H9 (cell line): ENCODE results near the gene SFXN5. TPM values are rescaled to one million over a fixed set of nuclear protein-coding genes. Genes with fewer than 3 reads are reported as not detected.

ENCODE experiments used
- DNase-seq: peaks from one replicate; pipeline ENCODE4 v3.0.0-alpha.2; 2017
- H2AFZ ChIP-seq: one replicate; pipeline ENCODE4 v1.6.1; 2013; ENCODE audit warnings: mild to moderate bottlenecking, low read length, control low read depth, moderate library complexity
- H2AK5ac ChIP-seq: 2 replicates; pipeline ENCODE4 v1.6.1; 2013; ENCODE audit warnings: low read length, control low read depth, mixed read lengths; ENCODE audit not compliant: insufficient read length
- H2BK120ac ChIP-seq: one replicate; pipeline ENCODE4 v1.6.1; 2013; ENCODE audit warnings: low read depth, mild to moderate bottlenecking, low read length, control low read depth, inconsistent platforms; ENCODE audit not compliant: poor library complexity, severe bottlenecking
- H2BK12ac ChIP-seq: 2 replicates; pipeline ENCODE4 v1.6.1; 2013; ENCODE audit warnings: low read length, control low read depth, mixed read lengths, low read depth; ENCODE audit not compliant: insufficient read length
- H2BK15ac ChIP-seq: 2 replicates; pipeline ENCODE4 v1.6.1; 2013; ENCODE audit warnings: low read depth, low read length, control low read depth
- H2BK20ac ChIP-seq: one replicate; pipeline ENCODE4 v1.6.1; 2013; ENCODE audit warnings: low read depth, mild to moderate bottlenecking, low read length, control low read depth, inconsistent platforms; ENCODE audit not compliant: poor library complexity, severe bottlenecking
- H2BK5ac ChIP-seq: 2 replicates; pipeline ENCODE4 v1.6.1; 2013; ENCODE audit warnings: low read length, control low read depth, mixed read lengths; ENCODE audit not compliant: insufficient read length
- H3K14ac ChIP-seq: 2 replicates; pipeline ENCODE4 v1.6.1; 2013; ENCODE audit warnings: low read length, control low read depth; ENCODE audit not compliant: insufficient read depth
- H3K18ac ChIP-seq: 2 replicates; pipeline ENCODE4 v1.6.1; 2013; ENCODE audit warnings: low read depth, mild to moderate bottlenecking, mixed read lengths, low read length, control low read depth; ENCODE audit not compliant: insufficient read length
- H3K23ac ChIP-seq: 2 replicates; pipeline ENCODE4 v1.6.1; 2013; ENCODE audit warnings: low read length, control low read depth, mixed read lengths, low read depth; ENCODE audit not compliant: insufficient read length
- H3K23me2 ChIP-seq: 2 replicates; pipeline ENCODE4 v1.6.1; 2013; ENCODE audit warnings: low read depth, mild to moderate bottlenecking, mixed read lengths, low read length, control low read depth; ENCODE audit not compliant: insufficient read length, poor library complexity, severe bottlenecking
- H3K27ac ChIP-seq: 2 replicates; pipeline ENCODE4 v1.5.1; 2013; ENCODE audit warnings: low read length, control low read depth, mixed read lengths, low read depth; ENCODE audit not compliant: insufficient read length
- H3K27me3 ChIP-seq: 2 replicates; pipeline ENCODE4 v1.6.1; 2013; ENCODE audit warnings: low read length, control low read depth, inconsistent platforms; ENCODE audit not compliant: insufficient read depth
- H3K4ac ChIP-seq: 2 replicates; pipeline ENCODE4 v1.6.1; 2013; ENCODE audit warnings: low read depth, mild to moderate bottlenecking, control low read depth, inconsistent platforms, low read length, moderate library complexity
- H3K4me1 ChIP-seq: 2 replicates; pipeline ENCODE4 v1.6.1; 2013; ENCODE audit warnings: low read length, control low read depth, inconsistent platforms; ENCODE audit not compliant: insufficient read depth
- H3K4me2 ChIP-seq: 2 replicates; pipeline ENCODE4 v1.6.1; 2013; ENCODE audit warnings: low read length, control low read depth, mixed read lengths; ENCODE audit not compliant: insufficient read length, insufficient read depth
- H3K56ac ChIP-seq: 2 replicates; pipeline ENCODE4 v1.6.1; 2013; ENCODE audit warnings: low read depth, mild to moderate bottlenecking, mixed read lengths, low read length, control low read depth; ENCODE audit not compliant: insufficient read length
- H3K79me1 ChIP-seq: 2 replicates; pipeline ENCODE4 v1.6.1; 2013; ENCODE audit warnings: low read depth, mild to moderate bottlenecking, moderate library complexity, low read length, control low read depth, inconsistent platforms; ENCODE audit not compliant: insufficient read depth, poor library complexity, severe bottlenecking
- H3K79me2 ChIP-seq: 2 replicates; pipeline ENCODE4 v1.6.1; 2013; ENCODE audit warnings: low read length, control low read depth, inconsistent platforms; ENCODE audit not compliant: insufficient read depth
- H3K9ac ChIP-seq: 2 replicates; pipeline ENCODE4 v1.6.1; 2013; ENCODE audit warnings: low read length, control low read depth, mixed read lengths; ENCODE audit not compliant: insufficient read length; ENCODE audit errors: extremely low read depth
- H3K9me3 ChIP-seq: one replicate; pipeline ENCODE4 v1.6.1; 2013; ENCODE audit warnings: low read depth, low read length, inconsistent platforms; ENCODE audit not compliant: control insufficient read depth
- H3T11ph ChIP-seq: one replicate; pipeline ENCODE4 v1.6.1; 2013; ENCODE audit warnings: mild to moderate bottlenecking, low read length, control low read depth, inconsistent platforms
- H4K20me1 ChIP-seq: one replicate; pipeline ENCODE4 v1.6.1; 2013; ENCODE audit not compliant: control insufficient read depth, insufficient read length, insufficient read depth
- H4K5ac ChIP-seq: 2 replicates; pipeline ENCODE4 v1.6.1; 2013; ENCODE audit warnings: low read depth, mild to moderate bottlenecking, mixed read lengths, low read length, control low read depth; ENCODE audit not compliant: insufficient read length
- H4K8ac ChIP-seq: replicated peaks from 2 replicates; pipeline ENCODE4 v1.6.1; 2013; ENCODE audit warnings: low read length, control low read depth, mixed read lengths, low read depth; ENCODE audit not compliant: insufficient read length
- H4K91ac ChIP-seq: 2 replicates; pipeline ENCODE4 v1.6.1; 2013; ENCODE audit warnings: low read depth, mild to moderate bottlenecking, moderate library complexity, mixed read lengths, low read length, control low read depth; ENCODE audit not compliant: insufficient read length
- H3K27ac Mint-ChIP-seq, 3 experiments: 2 replicates in 2 of 3; 3 replicates in 1 of 3; pipeline ENCODE4 v1.8.0; 2020 to 2021; ENCODE audit warnings: mixed read lengths in 3 of 3, mild to moderate bottlenecking in 1 of 3, moderate library complexity in 1 of 3
- H3K27me3 Mint-ChIP-seq: 2 replicates; pipeline ENCODE4 v1.8.0; 2021; ENCODE audit warnings: low read depth, mild to moderate bottlenecking, moderate library complexity, mixed read lengths
- H3K36me3 Mint-ChIP-seq, 3 experiments: 2 replicates in 2 of 3; 3 replicates in 1 of 3; pipeline ENCODE4 v1.8.0; 2020 to 2021; ENCODE audit warnings: low read depth in 3 of 3, mixed read lengths in 3 of 3; ENCODE audit not compliant: insufficient read depth in 1 of 3
- H3K4me1 Mint-ChIP-seq, 2 experiments: 2 replicates each; pipeline ENCODE4 v1.8.0; 2020; ENCODE audit warnings: mixed read lengths in 2 of 2
- H3K4me3 Mint-ChIP-seq, 2 experiments: 2 replicates in 1 of 2; 3 replicates in 1 of 2; pipeline ENCODE4 v1.8.0; 2020 to 2021; ENCODE audit warnings: mild to moderate bottlenecking in 2 of 2, mixed read lengths in 2 of 2, moderate library complexity in 1 of 2
- H3K9me3 Mint-ChIP-seq, 2 experiments: 2 replicates in 1 of 2; 3 replicates in 1 of 2; pipeline ENCODE4 v1.8.0; 2020; ENCODE audit warnings: mild to moderate bottlenecking in 2 of 2, mixed read lengths in 2 of 2, moderate library complexity in 1 of 2
- CTCF ChIP-seq: fragments of 200-600 bp; sonication (generic); conservative IDR thresholded peaks from 3 replicates; pipeline ENCODE4 v1.8.0; 2021; ENCODE audit warnings: antibody characterized with exemption, mild to moderate bottlenecking
- WGBS: extraction: QIAGEN DNeasy Blood & Tissue Kit; methylation state at CpG from one replicate; pipeline ENCODE4 v1.1.7; 2013; ENCODE audit warnings: missing lambda C conversion rate, low lambda C conversion rate, mixed read lengths; ENCODE audit not compliant: insufficient read length; ENCODE audit errors: extremely low coverage; 5-methylcytosine and 5-hydroxymethylcytosine counted together
- total RNA-seq: library from RNA; stranded (reverse); gene quantifications from 2 replicates; pipeline ENCODE4 v1.2.1, GENCODE V29; 2021

SFXN5 gene
- total RNA-seq, 1 experiment from 2014 or later, result 30.9 TPM

DNA sequence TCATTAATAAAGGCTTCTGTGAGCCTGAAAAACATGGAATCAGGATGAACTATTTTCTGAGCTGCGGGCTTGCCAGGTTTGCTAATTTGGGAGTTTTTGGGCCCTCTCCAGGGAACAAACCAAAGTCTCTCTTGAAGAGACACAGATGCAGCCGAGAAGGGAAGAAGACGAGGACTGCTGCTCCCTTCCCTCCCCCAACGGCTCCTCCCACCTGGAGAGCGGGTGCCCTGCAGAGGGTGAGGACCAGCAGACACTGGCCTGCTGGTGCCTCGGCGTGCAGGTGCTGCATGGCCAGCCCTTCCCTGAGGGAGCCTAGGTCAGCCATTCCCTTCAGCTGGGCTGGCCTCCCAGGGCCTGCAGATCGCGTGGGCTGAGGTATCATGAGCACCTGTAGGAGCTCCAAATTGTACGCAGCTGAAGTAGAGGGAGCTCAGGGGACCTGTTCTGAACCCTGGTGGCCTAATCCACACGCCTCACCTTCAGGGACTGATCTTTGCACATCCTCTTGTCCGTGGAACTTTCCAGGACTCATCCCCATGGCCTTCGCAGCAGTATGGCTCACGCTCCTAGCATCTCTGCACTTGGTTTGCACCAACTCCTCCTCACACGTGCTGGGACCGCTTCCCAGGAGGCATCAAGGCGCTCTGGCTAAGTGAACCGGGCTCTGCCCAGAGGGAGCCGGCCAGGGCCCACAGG, 134.7 kb downstream of the SFXN5 start:
- Histone ChIP-seq H4K8ac (no peak overlapping the region), H3K18ac (no peak overlapping the region), H3K4me2 (no peak overlapping the region), H3T11ph (no peak overlapping the region), H3K79me2 (no peaks in the 10 kb centered on the region), H2BK15ac (no peak overlapping the region), H4K20me1 (no peaks in the 10 kb centered on the region), H3K9me3 (no peaks in the 10 kb centered on the region), H2AFZ (no peak overlapping the region), H2BK12ac (no peak overlapping the region), H2AK5ac (no peak overlapping the region), H2BK120ac (no peak overlapping the region), H2BK5ac (no peak overlapping the region), H4K5ac (no peak overlapping the region), H4K91ac (no peak overlapping the region), H2BK20ac (no peak overlapping the region), H3K4me1 (peaks cover 3% of the 10 kb centered on the region; the same call in 1 of the 2 replicates), H3K23ac (no peak overlapping the region), H3K27me3 (no peaks in the 10 kb centered on the region; the same call in 1 of the 2 replicates), H3K9ac (no peak overlapping the region), H3K56ac (no peak overlapping the region), H3K14ac (no peak overlapping the region; the same call in 1 of the 2 replicates), H3K27ac (no peak overlapping the region), H3K23me2 (no peaks in the 10 kb centered on the region), H3K4ac (no peak overlapping the region), H3K79me1 (no peaks in the 10 kb centered on the region)
- no peak for DNase-seq
- TF ChIP-seq CTCF, result no peak
- H3K27me3 Mint-ChIP-seq, result peaks cover 42% of the 10 kb centered on the region
- H3K9me3 Mint-ChIP-seq, result no peaks in the 10 kb centered on the region
- WGBS, result no CpG with 5 or more reads among the region's 19 CpGs
- peaks cover 40 to 58% of the 10 kb centered on the region in 2 experiments for H3K4me1 Mint-ChIP-seq
- no peak overlapping the region for H3K27ac Mint-ChIP-seq
- peaks cover 5 to 7% (median 6%) of the 10 kb centered on the region in 3 experiments; a peak in 6 of 7 replicates for H3K36me3 Mint-ChIP-seq
- no peak overlapping the region for H3K4me3 Mint-ChIP-seq
